NCI-H128 (cell line): ENCODE measurements around the gene TNFAIP8.

ENCODE experiments used
- DNase-seq: peaks from one replicate; lab custom pipeline; 2025; ENCODE audit not compliant: unreplicated experiment; lab: John Stamatoyannopoulos, UW

Gene TNFAIP8

GRCh38 chr5:119365847-119366539, 10.2 kb downstream of the TNFAIP8 start:
- no peak for DNase-seq

- DNase-seq, result no peak
These were observed 10.7 kb downstream of the TNFAIP8 start for GRCh38 chr5:119366540-119366881.

GRCh38 chr5:119367502-119368237, 11.9 kb downstream of the TNFAIP8 start:
- DNase-seq, result no peak

- no peak for DNase-seq
These were observed 12.4 kb downstream of the TNFAIP8 start for GRCh38 chr5:119368238-119368630.

GRCh38 chr5:119370486-119370885, 14.7 kb downstream of the TNFAIP8 start:
- DNase-seq, result no peak

- DNase-seq, result no peak
These were observed 15.3 kb downstream of the TNFAIP8 start for GRCh38 chr5:119371146-119371545.

GRCh38 chr5:119373449-119373858, 17.6 kb downstream of the TNFAIP8 start:
- DNase-seq, result no peak

GRCh38 chr5:119374901-119375300, 19.1 kb downstream of the TNFAIP8 start:
- no peak for DNase-seq

- no peak for DNase-seq
These were observed 21.2 kb downstream of the TNFAIP8 start for GRCh38 chr5:119377066-119377465.

GRCh38 chr5:119378075-119378700, 22.4 kb downstream of the TNFAIP8 start:
- no peak for DNase-seq

GRCh38 chr5:119379096-119379495, 23.3 kb downstream of the TNFAIP8 start:
- DNase-seq, result no peak

GRCh38 chr5:119379942-119380547, 24.2 kb downstream of the TNFAIP8 start:
- DNase-seq, result no peak

GRCh38 chr5:119382169-119382568, 26.4 kb downstream of the TNFAIP8 start:
- no peak for DNase-seq

- no peak for DNase-seq
These were observed 27.2 kb downstream of the TNFAIP8 start for GRCh38 chr5:119383008-119383407.

- DNase-seq, result no peak
These were observed 29.3 kb downstream of the TNFAIP8 start for GRCh38 chr5:119385136-119385535.

- DNase-seq, result no peak
These were observed 29.8 kb downstream of the TNFAIP8 start for GRCh38 chr5:119385536-119386128.

- no peak for DNase-seq
These were observed 31.0 kb downstream of the TNFAIP8 start for GRCh38 chr5:119386596-119387344.

GRCh38 chr5:119387945-119388618, 32.3 kb downstream of the TNFAIP8 start:
- no peak for DNase-seq

GRCh38 chr5:119388619-119389190, 32.9 kb downstream of the TNFAIP8 start:
- no peak for DNase-seq
